Thymus (tissue), 14 donors: ENCODE data around the gene CHD9NB. TPM values are rescaled to one million over a fixed set of nuclear protein-coding genes. Genes with fewer than 3 reads are reported as not detected.

ENCODE experiments used
- DNase-seq, 9 donors: peaks; one replicate each; pipeline ENCODE4 v3.0.0-alpha.2; 2013; ENCODE audit warnings: low spot score in 9 of 9, low read depth in 6 of 9, missing footprints in 1 of 9
- H3K27ac ChIP-seq, 2 donors: one replicate each; pipeline ENCODE4 v1.5.1; 2013; ENCODE audit warnings: control low read depth in 1 of 2, low read depth in 1 of 2, low read length in 1 of 2, mild to moderate bottlenecking in 1 of 2, moderate library complexity in 1 of 2
- H3K27me3 ChIP-seq, 2 donors: one replicate each; pipeline ENCODE4 v1.5.1; 2013; ENCODE audit warnings: low read length in 1 of 2; ENCODE audit not compliant: control insufficient read depth in 2 of 2, insufficient read depth in 1 of 2
- H3K36me3 ChIP-seq, 2 donors: one replicate each; pipeline ENCODE4 v1.5.1; 2013; ENCODE audit warnings: low read length in 1 of 2, mild to moderate bottlenecking in 1 of 2, moderate library complexity in 1 of 2; ENCODE audit not compliant: control insufficient read depth in 2 of 2, insufficient read depth in 2 of 2
- H3K4me1 ChIP-seq, 2 donors: one replicate each; pipeline ENCODE4 v1.5.1; 2013; ENCODE audit warnings: low read length in 2 of 2; ENCODE audit not compliant: control insufficient read depth in 2 of 2, insufficient read depth in 2 of 2
- H3K4me3 ChIP-seq, 2 donors: one replicate each; pipeline ENCODE4 v1.5.1; 2013; ENCODE audit warnings: low read length in 2 of 2, control low read depth in 1 of 2, mild to moderate bottlenecking in 1 of 2
- H3K9me3 ChIP-seq, 2 donors: one replicate each; pipeline ENCODE4 v1.5.1; 2013; ENCODE audit warnings: low read length in 1 of 2, mild to moderate bottlenecking in 1 of 2; ENCODE audit not compliant: control insufficient read depth in 2 of 2, insufficient read depth in 1 of 2
- WGBS: extraction: QIAGEN DNeasy Blood & Tissue Kit; methylation state at CpG from one replicate; pipeline ENCODE4 v1.1.7; 2013; 5-methylcytosine and 5-hydroxymethylcytosine counted together
- long read RNA-seq, 10 donors: transcript quantifications; one replicate each; lab custom pipeline, GENCODE V29; 2026
- polyA plus RNA-seq: library from polyadenylated mRNA; stranded (reverse); fragments of 200-250 nt; gene quantifications from one replicate; pipeline ENCODE4 v1.2.3, GENCODE V29; 2013
- total RNA-seq: library from RNA; stranded (reverse); fragments of 120-200 nt; gene quantifications from one replicate; pipeline ENCODE4 v1.2.4, GENCODE V29; 2013
- donor health status: healthy.

The CHD9NB gene
- total RNA-seq = 0.42 TPM
- polyA plus RNA-seq = 0.84 TPM
- long read RNA-seq, donor 1 = 0 reads
- long read RNA-seq, donor 2 = 0 reads
- long read RNA-seq, donor 3 = 0 reads
- long read RNA-seq, donor 4 = 0 reads
- long read RNA-seq, donor 5 = 0 reads
- long read RNA-seq, donor 6 = 0 reads
- long read RNA-seq, donor 7, partial matches to known transcripts = 0 of 1 reads
- long read RNA-seq, donor 7, other reads (novel, unspliced or antisense) = 0 of 1 reads
- long read RNA-seq, donor 8 = 0 reads
- long read RNA-seq, donor 9 = 0 reads
- long read RNA-seq, donor 10 = 0 reads

DNA sequence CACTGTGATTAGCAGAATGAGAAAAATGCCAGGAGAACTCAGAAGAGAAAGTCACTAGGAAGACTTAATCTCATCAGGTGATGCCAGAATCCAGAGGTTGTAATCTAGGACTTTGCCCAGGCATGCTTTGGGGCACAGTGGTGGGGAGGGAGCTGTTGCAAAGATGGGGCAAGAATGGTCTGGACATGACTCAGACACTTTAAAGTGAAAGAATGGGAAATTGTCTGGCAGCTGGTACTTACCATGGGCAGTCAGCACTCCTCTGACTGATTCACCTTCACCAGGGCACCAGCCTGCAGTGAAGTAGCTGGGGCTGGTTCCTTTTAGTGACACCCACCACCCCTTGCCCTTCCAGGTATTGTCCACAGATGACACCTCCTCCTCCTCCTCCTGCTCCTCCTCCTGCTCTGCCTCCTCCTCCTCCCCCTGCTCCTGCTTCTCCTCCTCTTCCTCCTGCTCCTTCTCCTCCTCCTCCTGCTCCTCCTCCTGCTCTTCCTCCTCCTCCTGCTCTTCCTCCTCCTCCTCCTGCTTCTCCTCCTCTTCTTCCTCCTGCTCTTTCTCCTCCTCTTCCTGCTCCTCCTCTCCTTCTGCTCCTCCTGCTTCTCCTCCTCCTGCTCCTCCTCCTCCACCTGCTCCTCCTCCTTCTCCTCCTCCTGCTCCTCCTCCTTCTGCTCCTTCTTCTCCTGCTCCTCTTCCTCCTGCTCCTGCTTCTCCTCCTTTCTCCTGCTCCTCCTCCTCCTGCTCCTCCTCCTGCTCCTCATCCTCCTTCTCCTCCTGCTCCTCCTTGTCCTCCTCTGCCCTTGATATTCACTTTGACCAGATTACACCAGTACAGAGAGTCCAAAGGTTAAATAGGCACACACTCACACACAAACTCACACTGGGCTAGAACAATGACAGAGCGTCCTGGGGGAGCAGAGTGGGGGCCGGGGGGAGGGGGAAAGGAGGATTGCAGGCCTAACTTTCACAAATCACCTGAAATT lies at the start of gene CHD9NB:
TSS of gene CHD9NB (minus strand) at position 379 of the 983 bp plus-strand sequence. CDS start 8,739 bp downstream, outside the sequence.
- 92% methylated on average over 2 of the region's 2 CpGs for WGBS
- Histone ChIP-seq H3K4me1 (peaks cover 9 to 19% of the 10 kb centered on the region in 2 donors), H3K36me3 (no peaks in the 10 kb centered on the region), H3K9me3 (no peaks in the 10 kb centered on the region), H3K4me3 (no peak within 1 kb of the TSS), H3K27me3 (no peaks in the 10 kb centered on the region), H3K27ac (peak within 1 kb of the TSS in 1 of 2 donors; percentile 42)
- DNase-seq = no peak

GRCh38 chr16:53100889-53101288 lies 48.2 kb upstream of the CHD9NB start:
- no peaks in the 10 kb centered on the region for H3K36me3 ChIP-seq
- H3K9me3 ChIP-seq = no peaks in the 10 kb centered on the region
- H3K4me1 ChIP-seq = peaks cover 16 to 25% of the 10 kb centered on the region in 2 donors
- H3K4me3 ChIP-seq = no peak overlapping the region
- no peak overlapping the region for H3K27ac ChIP-seq
- WGBS = 99% methylated on average over 1 of the region's 1 CpG
- no peaks in the 10 kb centered on the region for H3K27me3 ChIP-seq
- DNase-seq = no peak

DNA sequence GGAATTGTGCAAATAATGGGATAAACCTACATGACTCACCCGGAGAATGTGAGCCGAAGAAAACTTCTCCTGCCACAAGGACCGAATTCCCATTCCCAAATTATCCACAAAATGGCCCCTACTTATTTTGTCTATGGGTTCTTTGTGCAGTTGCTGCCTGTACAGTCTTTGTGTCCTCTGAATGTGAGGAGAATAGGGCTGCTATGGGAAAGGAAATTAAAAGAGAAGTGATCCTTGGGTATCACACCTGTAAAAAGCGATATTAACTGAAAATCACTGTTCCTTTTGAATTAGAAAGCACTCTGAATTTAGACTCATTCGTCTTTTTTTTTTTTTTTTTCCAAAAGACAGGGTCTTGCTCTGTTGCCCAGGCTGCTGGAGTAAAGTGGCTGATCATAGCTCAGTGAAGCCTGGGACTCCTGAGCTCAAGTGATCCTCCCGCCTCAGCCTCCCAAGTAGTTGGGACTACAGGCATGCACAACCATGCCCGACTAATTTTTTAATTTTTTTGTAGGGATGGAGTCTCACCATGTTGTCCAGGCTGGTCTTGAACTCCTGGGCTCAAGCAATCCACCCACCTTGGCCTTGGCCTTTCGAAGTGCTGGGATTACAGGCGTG lies 47.5 kb upstream of the CHD9NB start:
- peak overlapping the region; percentile 83 to 96 for H3K27ac ChIP-seq

DNA sequence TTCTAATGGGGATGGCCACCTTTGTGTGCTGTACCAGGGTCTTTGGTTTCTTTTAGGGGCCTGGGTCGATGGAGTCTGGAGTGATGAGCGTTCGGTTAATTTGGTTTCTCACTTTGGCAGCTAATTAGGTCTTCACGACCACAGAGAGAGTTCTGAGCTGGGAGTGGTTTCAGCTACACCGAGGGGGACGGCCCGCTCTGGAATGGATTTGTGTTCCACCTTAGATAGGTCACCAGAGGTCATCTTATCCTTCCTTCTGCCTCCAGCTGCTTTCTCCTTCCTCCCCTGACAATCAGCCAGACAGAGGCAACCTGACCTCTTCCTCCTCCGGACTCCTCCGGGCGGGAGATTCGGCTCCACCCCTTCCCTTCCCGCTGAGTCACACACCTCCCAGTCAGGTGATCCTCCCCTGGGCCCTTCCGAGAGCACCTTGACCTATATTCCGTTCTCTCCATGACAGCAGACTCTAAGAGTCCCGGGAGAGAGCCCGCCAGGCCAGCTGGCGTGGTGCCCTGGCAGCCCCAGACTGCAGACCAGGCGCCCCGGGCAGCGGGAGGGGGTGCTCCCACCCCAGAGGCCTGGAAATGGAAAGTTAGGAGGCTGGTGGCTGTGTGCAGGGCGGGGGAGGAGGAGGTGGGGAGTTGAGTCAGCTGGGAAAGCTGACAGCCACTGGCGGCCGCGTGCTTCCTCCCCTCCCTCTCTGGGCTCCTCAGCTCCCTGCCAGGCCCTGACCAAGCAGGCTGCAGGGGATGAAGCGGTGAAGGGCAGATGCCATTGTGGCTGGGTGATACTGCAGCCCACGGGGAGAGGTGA lies 46.8 kb upstream of the CHD9NB start:
- peak overlapping the region; percentile 83 to 96 for H3K27ac ChIP-seq
- H3K27me3 ChIP-seq = no peaks in the 10 kb centered on the region
- peak overlapping the region; percentile 59 to 60 for H3K4me3 ChIP-seq
- peaks cover 16 to 26% of the 10 kb centered on the region in 2 donors for H3K4me1 ChIP-seq
- no peaks in the 10 kb centered on the region for H3K9me3 ChIP-seq
- 1% methylated on average over 26 of the region's 26 CpGs for WGBS
- peak in 8 of 9 donors; percentile 24 to 74 (median 54) for DNase-seq
- no peaks in the 10 kb centered on the region for H3K36me3 ChIP-seq

More for the DNA sequence above, 47.5 kb upstream of the CHD9NB start:
- Histone ChIP-seq H3K27me3 (no peaks in the 10 kb centered on the region), H3K9me3 (no peaks in the 10 kb centered on the region), H3K36me3 (no peaks in the 10 kb centered on the region), H3K4me3 (peak overlapping the region; percentile 59 to 60), H3K4me1 (peaks cover 16 to 25% of the 10 kb centered on the region in 2 donors)
- 70% methylated on average over 9 of the region's 9 CpGs for WGBS
- DNase-seq = no peak

DNA sequence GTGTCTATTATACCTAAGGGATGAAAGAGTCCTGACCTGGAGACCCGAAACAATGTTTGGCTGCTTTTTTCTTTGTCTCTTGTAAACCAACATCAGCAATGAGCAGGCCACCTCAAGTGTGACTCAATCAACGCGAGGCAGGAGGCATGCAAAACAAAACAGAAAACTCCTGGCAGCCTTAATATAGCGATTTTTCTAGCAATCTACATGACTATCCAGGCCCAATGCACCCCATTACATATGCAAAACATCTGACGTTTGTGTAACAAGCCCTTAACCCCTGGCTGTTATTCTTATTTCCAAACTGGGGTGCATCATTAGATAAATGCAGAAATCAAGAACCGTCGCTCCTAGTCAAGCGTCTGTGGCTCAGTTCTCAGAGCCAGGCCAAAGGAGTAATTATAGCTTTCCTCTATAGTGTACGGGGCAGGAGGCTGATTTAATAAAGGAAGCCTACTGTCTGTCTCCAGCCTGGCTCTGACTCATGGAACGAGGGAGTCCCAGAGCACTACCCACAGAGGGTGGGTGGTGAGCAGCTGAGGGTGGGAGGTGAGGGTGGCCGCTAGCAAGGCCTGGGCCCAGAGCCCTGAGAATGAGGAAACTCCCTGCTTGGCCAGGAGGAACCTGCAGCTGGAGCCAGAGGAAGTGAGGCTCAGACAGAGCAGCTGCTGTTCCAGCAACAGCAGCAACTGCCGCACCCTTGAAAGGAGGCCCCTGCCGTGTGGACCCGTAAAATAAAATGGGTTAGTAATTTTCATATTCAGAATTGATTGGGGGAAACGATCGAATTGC lies 46.0 kb upstream of the CHD9NB start:
- H3K4me3 ChIP-seq = peak overlapping the region; percentile 59 to 60
- H3K27ac ChIP-seq = peak overlapping the region; percentile 83 to 96
- peak in 8 of 9 donors; percentile 36 to 80 (median 52) for DNase-seq
- WGBS = 31% methylated on average over 16 of the region's 16 CpGs
- no peaks in the 10 kb centered on the region for H3K9me3 ChIP-seq
- peaks cover 16 to 34% of the 10 kb centered on the region in 2 donors for H3K4me1 ChIP-seq
- H3K36me3 ChIP-seq = no peaks in the 10 kb centered on the region
- H3K27me3 ChIP-seq = no peaks in the 10 kb centered on the region

DNA sequence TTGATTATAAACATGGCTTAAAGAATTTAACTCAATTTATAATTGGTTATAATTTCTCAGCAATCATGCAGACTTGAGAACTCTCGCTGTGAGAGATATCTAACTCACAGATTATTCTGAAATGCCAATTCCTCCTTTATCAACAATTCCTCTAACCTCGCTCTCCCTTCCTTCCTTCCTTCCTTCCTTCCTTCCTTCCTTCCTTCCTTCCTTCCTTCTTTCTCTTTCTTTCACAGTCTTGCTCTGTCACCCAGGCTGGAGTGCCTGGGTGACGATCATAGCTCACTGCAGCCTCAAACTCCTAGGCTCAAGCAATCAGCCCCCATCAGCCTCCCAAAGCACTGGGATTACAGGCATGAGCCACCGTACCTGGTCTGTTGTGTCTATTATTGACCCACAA lies 44.5 kb upstream of the CHD9NB start:
- H3K27ac ChIP-seq = no peak overlapping the region
- DNase-seq = no peak
- WGBS = 72% methylated on average over 4 of the region's 4 CpGs
- no peak overlapping the region for H3K4me3 ChIP-seq
- no peaks in the 10 kb centered on the region for H3K36me3 ChIP-seq
- peaks cover 16 to 40% of the 10 kb centered on the region in 2 donors for H3K4me1 ChIP-seq
- H3K9me3 ChIP-seq = no peaks in the 10 kb centered on the region
- no peaks in the 10 kb centered on the region for H3K27me3 ChIP-seq

DNA sequence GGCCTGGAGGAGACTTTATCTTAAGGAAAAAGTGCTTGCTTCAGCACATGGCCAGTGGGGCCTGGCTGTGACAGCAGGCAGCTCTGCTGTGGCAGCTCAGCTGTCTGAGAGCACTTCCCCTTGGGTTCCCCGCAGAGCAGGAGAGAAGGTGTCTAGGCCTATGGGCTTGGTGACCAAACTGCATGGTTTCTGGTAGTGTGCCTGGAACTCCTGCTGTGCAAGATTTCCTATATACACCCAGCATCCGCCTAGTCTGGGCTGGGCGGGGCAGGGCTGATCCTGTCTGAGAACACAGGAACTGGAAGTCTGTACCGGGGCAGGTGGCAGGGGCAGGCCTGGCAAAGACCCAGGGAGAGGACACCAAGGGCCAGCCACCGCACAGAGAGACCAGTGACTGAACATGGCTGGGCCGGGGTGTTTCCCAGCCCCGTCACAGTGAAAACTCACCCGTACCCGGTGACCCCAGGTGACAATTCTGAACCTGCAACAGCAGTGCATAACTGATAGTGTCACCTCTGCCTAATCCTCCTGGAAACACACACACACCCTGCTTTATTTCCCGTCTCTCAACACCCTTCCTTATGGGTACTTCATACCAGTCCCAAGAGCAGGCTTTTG lies 41.4 kb upstream of the CHD9NB start:
- peaks cover 10 to 49% of the 10 kb centered on the region in 2 donors for H3K4me1 ChIP-seq
- 43% methylated on average over 10 of the region's 10 CpGs for WGBS

More for the DNA sequence above, 41.4 kb upstream of the CHD9NB start:
- Histone ChIP-seq H3K36me3 (no peaks in the 10 kb centered on the region), H3K4me3 (no peak overlapping the region), H3K27me3 (no peaks in the 10 kb centered on the region), H3K9me3 (no peaks in the 10 kb centered on the region), H3K27ac (peak overlapping the region in 1 of 2 donors; percentile 45)
- peak in 2 of 9 donors; percentile 30 to 47 for DNase-seq
